GM12864 (cell line): ENCODE results near the gene VIPR2.

ENCODE experiments used
- DNase-seq: peaks from one replicate; pipeline ENCODE4 v3.0.0-alpha.2; 2011; ENCODE audit warnings: low read depth
- H3K4me3 ChIP-seq: 2 replicates; pipeline ENCODE4 v1.5.1; 2011; ENCODE audit warnings: mild to moderate bottlenecking, low read depth, low read length, control low read depth
- CTCF ChIP-seq: IDR thresholded peaks from 2 replicates; pipeline ENCODE4 v1.5.1; 2011; ENCODE audit warnings: low read depth, mild to moderate bottlenecking, moderate library complexity, low read length, control low read depth, inconsistent platforms; ENCODE audit errors: missing control alignments

The VIPR2 gene

DNA sequence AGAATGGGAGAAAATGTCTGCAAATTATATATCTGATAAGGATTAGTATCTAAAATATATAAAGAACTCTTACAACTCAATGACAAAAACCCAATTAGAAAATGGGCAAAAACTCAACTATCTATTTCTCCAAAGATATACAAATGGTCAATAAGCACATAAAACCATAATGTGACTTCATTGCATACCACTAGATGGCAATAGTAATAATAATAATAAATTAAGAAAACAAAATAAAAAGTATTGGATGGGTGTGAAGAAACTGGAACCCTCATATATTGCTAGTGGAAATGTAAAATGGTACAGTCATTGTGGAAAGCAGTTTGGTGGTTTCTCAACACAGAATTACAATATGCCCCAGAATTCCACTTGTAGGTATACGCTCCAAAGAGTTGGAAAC is 98.8 kb downstream of the VIPR2 start:
- H3K4me3 ChIP-seq, result no peak overlapping the region
- no peak for DNase-seq
- no peak for TF ChIP-seq CTCF

- no peak for DNase-seq
- no peak overlapping the region for H3K4me3 ChIP-seq
- no peak for TF ChIP-seq CTCF
Observed at GRCh38 chr7:159042581-159043101, 102.0 kb downstream of the VIPR2 start.

- no peak for TF ChIP-seq CTCF
- DNase-seq, result no peak
- H3K4me3 ChIP-seq, result no peak overlapping the region
Observed at GRCh38 chr7:159042103-159042502, 102.6 kb downstream of the VIPR2 start.

GRCh38 chr7:159040912-159041711 is 103.6 kb downstream of the VIPR2 start:
- H3K4me3 ChIP-seq, result no peak overlapping the region
- TF ChIP-seq CTCF, result no peak
- DNase-seq, result no peak

DNA sequence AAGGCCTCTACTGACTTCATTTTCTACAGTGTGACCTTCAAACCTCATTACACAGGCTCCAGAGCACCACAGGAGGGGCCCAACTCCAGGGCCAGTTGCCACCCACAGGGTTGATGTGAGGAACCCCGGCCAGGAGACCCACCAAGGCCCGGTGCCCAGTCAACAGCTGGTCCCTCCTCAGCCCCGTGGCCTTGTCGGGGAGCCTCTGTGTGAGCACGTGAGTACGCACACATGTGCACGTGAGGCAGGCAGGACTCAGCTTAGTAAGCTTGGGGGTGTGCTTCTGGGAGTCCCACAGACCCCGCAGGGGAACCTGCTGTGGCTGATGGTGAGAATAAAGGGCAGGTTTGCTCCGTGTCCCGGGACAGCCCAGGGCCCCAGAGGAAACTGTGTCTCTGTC is 104.5 kb downstream of the VIPR2 start:
- no peak for TF ChIP-seq CTCF
- no peak for DNase-seq
- no peak overlapping the region for H3K4me3 ChIP-seq

DNA sequence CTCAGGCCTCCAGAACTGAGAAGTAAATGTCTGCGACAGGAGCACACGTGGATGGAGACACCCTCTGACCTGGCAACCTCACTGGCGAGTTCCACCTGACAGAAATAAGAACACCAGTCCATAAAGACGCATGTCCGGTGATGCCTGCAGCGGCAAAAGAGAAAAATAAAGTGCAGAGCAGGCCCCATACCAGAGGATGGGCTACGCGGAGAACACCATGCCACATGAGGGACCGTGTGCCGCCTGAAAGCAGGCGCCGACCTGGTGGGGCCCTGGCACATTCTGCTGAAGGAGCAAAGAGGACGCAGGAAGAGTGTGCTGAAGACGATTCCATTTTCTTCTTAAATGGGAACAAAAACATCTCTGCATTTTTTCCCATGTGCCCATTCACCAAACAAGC is 105.0 kb downstream of the VIPR2 start:
- no peak for TF ChIP-seq CTCF
- no peak for DNase-seq
- H3K4me3 ChIP-seq, result no peak overlapping the region

DNA sequence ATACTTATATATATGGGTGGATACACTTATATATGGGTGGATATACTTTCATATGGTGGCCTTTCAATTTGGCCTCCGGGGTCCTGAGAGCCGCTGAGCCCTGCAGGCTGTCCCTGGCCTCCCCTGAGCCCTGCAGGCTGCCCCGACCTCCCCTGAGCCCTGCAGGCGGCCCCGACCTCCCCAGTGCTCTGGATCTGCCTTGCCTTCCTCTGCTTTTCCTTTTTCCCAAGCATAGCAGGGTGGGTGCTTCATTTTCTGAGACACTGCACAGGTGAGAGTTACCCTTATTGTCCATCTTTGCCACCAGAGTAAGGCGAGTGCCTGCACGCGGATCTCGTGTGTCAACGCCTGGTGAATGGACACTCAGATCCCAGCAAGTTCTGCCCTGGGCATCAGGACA is 106.6 kb downstream of the VIPR2 start:
- TF ChIP-seq CTCF, result no peak
- no peak overlapping the region for H3K4me3 ChIP-seq
- no peak for DNase-seq
